Ectodermal cell (in vitro differentiated cells): Measurements from ENCODE around the gene C19orf38.
"Not testable (repeated sequence)": the region's sequence is repeated elsewhere in the genome, so short reads cannot be mapped to it uniquely, and the experiment has no call there.

Source experiments
- H3K27ac ChIP-seq: 2 replicates; pipeline ENCODE4 v1.7.0; 2013; ENCODE audit warnings: mild to moderate bottlenecking, low read depth, low read length; ENCODE audit not compliant: insufficient read depth, poor library complexity, severe bottlenecking
- H3K27me3 ChIP-seq: 2 replicates; pipeline ENCODE4 v1.7.0; 2013; ENCODE audit warnings: mild to moderate bottlenecking, low read length; ENCODE audit not compliant: insufficient read depth, control insufficient read depth, poor library complexity, severe bottlenecking
- H3K36me3 ChIP-seq: one replicate; pipeline ENCODE4 v1.7.0; 2013; ENCODE audit warnings: low read length; ENCODE audit not compliant: control insufficient read depth, insufficient read depth
- H3K4me1 ChIP-seq: one replicate; pipeline ENCODE4 v1.7.0; 2013; ENCODE audit warnings: low read length; ENCODE audit not compliant: control insufficient read depth, insufficient read depth
- H3K4me3 ChIP-seq: 2 replicates; pipeline ENCODE4 v1.7.0; 2013; ENCODE audit warnings: low read depth, low read length, control low read depth; ENCODE audit not compliant: insufficient read depth
- H3K9me3 ChIP-seq: 2 replicates; pipeline ENCODE4 v1.7.0; 2013; ENCODE audit warnings: mild to moderate bottlenecking, low read length, moderate library complexity; ENCODE audit not compliant: control insufficient read depth
- WGBS, 2 experiments: methylation state at CpG; one replicate each; pipeline ENCODE4 v1.1.7; 2013; ENCODE audit warnings: missing lambda C conversion rate in 2 of 2; 5-methylcytosine and 5-hydroxymethylcytosine counted together

C19orf38 gene

GRCh38 chr19:10835089-10835753 lies 13.0 kb upstream of the C19orf38 start:
- Histone ChIP-seq H3K4me1 (no peaks in the 10 kb centered on the region), H3K4me3 (peak overlapping the region; percentile 27), H3K27me3 (no peaks in the 10 kb centered on the region), H3K27ac (peak overlapping the region; percentile 38), H3K9me3 (no peaks in the 10 kb centered on the region), H3K36me3 (peaks cover 3% of the 10 kb centered on the region)
- 64 to 66% methylated on average over 32 of the region's 32 CpGs for WGBS, 2 experiments

- Histone ChIP-seq H3K36me3 (peaks cover 3% of the 10 kb centered on the region), H3K27ac (peak within 1 kb of the TSS; percentile 98), H3K27me3 (no peaks in the 10 kb centered on the region), H3K4me1 (no peaks in the 10 kb centered on the region), H3K4me3 (peak within 1 kb of the TSS; percentile 72), H3K9me3 (no peaks in the 10 kb centered on the region)
- 0% methylated on average over 50 of the region's 50 CpGs for WGBS, 2 experiments
Measured at GRCh38 chr19:10835754-10836478, 12.3 kb upstream of the C19orf38 start, which contains the start of gene TMED1. Gene TMED1 (minus strand): TSS chr19:10836212. CDS start chr19:10836191, 21 bp downstream.

GRCh38 chr19:10836479-10837330 lies 11.5 kb upstream of the C19orf38 start:
- no peaks in the 10 kb centered on the region for H3K4me1 ChIP-seq
- H3K4me3 ChIP-seq, result peak overlapping the region; percentile 72
- no peaks in the 10 kb centered on the region for H3K27me3 ChIP-seq
- WGBS, 2 experiments, result 48% methylated on average over 38 of the region's 38 CpGs
- peaks cover 3% of the 10 kb centered on the region for H3K36me3 ChIP-seq
- H3K27ac ChIP-seq, result peak overlapping the region; percentile 98
- no peaks in the 10 kb centered on the region for H3K9me3 ChIP-seq

GRCh38 chr19:10837649-10838048 lies 10.6 kb upstream of the C19orf38 start:
- H3K4me1 ChIP-seq, H3K27ac ChIP-seq, H3K36me3 ChIP-seq, H3K4me3 ChIP-seq, H3K27me3 ChIP-seq, H3K9me3 ChIP-seq: not testable (repeated sequence)
- 91 to 94% methylated on average over 7 of the region's 7 CpGs for WGBS, 2 experiments

GRCh38 chr19:10838377-10838776 lies 9.8 kb upstream of the C19orf38 start:
- H3K27ac ChIP-seq, result no peak overlapping the region
- no peaks in the 10 kb centered on the region for H3K4me1 ChIP-seq
- H3K4me3 ChIP-seq, result no peak overlapping the region
- no peaks in the 10 kb centered on the region for H3K36me3 ChIP-seq
- WGBS, 2 experiments, result 90 to 93% methylated on average over 11 of the region's 11 CpGs
- H3K27me3 ChIP-seq, result no peaks in the 10 kb centered on the region
- H3K9me3 ChIP-seq, result no peaks in the 10 kb centered on the region

- H3K4me1 ChIP-seq, result no peaks in the 10 kb centered on the region
- WGBS, 2 experiments, result 85 to 86% methylated on average over 10 of the region's 10 CpGs
- H3K36me3 ChIP-seq, result no peaks in the 10 kb centered on the region
- H3K9me3 ChIP-seq, result no peaks in the 10 kb centered on the region
- H3K4me3 ChIP-seq, result no peak overlapping the region
- H3K27ac ChIP-seq, result no peak overlapping the region
- no peaks in the 10 kb centered on the region for H3K27me3 ChIP-seq
Measured at GRCh38 chr19:10839114-10840050, 8.8 kb upstream of the C19orf38 start.

- 93 to 94% methylated on average over 7 of the region's 7 CpGs for WGBS, 2 experiments
- Histone ChIP-seq H3K9me3 (no peaks in the 10 kb centered on the region), H3K27me3 (no peaks in the 10 kb centered on the region), H3K27ac (no peak overlapping the region), H3K36me3 (no peaks in the 10 kb centered on the region), H3K4me3 (no peak overlapping the region), H3K4me1 (no peaks in the 10 kb centered on the region)
Measured at GRCh38 chr19:10842788-10843187, 5.4 kb upstream of the C19orf38 start.

- H3K4me1 ChIP-seq, result no peaks in the 10 kb centered on the region
- H3K4me3 ChIP-seq, result no peak overlapping the region
- 80 to 88% methylated on average over 2 of the region's 2 CpGs for WGBS, 2 experiments
- no peak overlapping the region for H3K27ac ChIP-seq
- H3K27me3 ChIP-seq, result no peaks in the 10 kb centered on the region
- no peaks in the 10 kb centered on the region for H3K36me3 ChIP-seq
- H3K9me3 ChIP-seq, result no peaks in the 10 kb centered on the region
Measured at GRCh38 chr19:10846500-10847202, 1.6 kb upstream of the C19orf38 start.

- H3K4me1 ChIP-seq, result no peaks in the 10 kb centered on the region
- no peaks in the 10 kb centered on the region for H3K27me3 ChIP-seq
- no peak overlapping the region for H3K4me3 ChIP-seq
- WGBS, 2 experiments, result 83 to 86% methylated on average over 5 of the region's 5 CpGs
- no peak overlapping the region for H3K27ac ChIP-seq
- no peaks in the 10 kb centered on the region for H3K36me3 ChIP-seq
- H3K9me3 ChIP-seq, result no peaks in the 10 kb centered on the region
Measured at GRCh38 chr19:10850631-10851030, 2.4 kb downstream of the C19orf38 start.
